Choroid plexus epithelial cell (primary cell): ENCODE measurements around the gene MZT1.
A peak's percentile ranks its signal among the peaks of the same experiment; 100 is the strongest.

Source experiments
- DNase-seq: peaks from one replicate; pipeline ENCODE4 v3.0.0-alpha.2; 2010; ENCODE audit warnings: low read depth
- H3K4me3 ChIP-seq: 2 replicates; pipeline ENCODE4 v1.5.1; 2011; ENCODE audit warnings: low read depth, mild to moderate bottlenecking, control low read depth, low read length, moderate library complexity
- TF ChIP-seq, protein P1 (sequence below): conservative IDR thresholded peaks from 2 replicates; pipeline ENCODE4 v1.5.1; 2011; ENCODE audit warnings: low read depth, mild to moderate bottlenecking, control low read depth, inconsistent platforms, low read length, moderate library complexity

MZT1 gene

GRCh38 chr13:72727417-72728289, at the start of gene MZT1, which contains the start of gene BORA:
TSS of gene MZT1 (minus strand) at chr13:72727629. CDS start at chr13:72727602, 27 bp downstream.
TSS of gene BORA (plus strand) at chr13:72727923. CDS start at chr13:72728941, 1,018 bp downstream.
- DNase-seq, result peak; percentile 99
- TF ChIP-seq, protein P1, sequence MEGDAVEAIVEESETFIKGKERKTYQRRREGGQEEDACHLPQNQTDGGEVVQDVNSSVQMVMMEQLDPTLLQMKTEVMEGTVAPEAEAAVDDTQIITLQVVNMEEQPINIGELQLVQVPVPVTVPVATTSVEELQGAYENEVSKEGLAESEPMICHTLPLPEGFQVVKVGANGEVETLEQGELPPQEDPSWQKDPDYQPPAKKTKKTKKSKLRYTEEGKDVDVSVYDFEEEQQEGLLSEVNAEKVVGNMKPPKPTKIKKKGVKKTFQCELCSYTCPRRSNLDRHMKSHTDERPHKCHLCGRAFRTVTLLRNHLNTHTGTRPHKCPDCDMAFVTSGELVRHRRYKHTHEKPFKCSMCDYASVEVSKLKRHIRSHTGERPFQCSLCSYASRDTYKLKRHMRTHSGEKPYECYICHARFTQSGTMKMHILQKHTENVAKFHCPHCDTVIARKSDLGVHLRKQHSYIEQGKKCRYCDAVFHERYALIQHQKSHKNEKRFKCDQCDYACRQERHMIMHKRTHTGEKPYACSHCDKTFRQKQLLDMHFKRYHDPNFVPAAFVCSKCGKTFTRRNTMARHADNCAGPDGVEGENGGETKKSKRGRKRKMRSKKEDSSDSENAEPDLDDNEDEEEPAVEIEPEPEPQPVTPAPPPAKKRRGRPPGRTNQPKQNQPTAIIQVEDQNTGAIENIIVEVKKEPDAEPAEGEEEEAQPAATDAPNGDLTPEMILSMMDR, result no peak
- H3K4me3 ChIP-seq, result peak within 1 kb of the TSS; percentile 92

DNA sequence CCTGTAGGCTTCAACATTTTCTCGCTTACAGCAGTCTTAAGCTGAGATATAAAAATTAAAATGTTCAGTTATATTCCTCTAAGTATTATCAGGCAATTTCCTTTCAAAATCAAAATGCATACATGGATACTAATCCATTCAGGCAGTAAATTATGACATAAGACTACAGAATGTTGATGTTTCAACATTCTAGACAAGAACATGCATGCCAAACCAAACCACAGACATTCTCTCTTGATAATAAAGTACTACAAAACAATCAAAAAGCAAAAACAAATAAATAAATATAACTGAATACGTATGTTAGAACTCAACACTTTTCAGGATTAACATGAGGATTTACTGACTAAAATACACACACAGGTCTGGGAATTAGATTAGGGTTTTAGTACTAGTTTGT, 46.6 kb upstream of the MZT1 start:
- peak; percentile 76 for DNase-seq
- TF ChIP-seq, protein P1, result no peak
- H3K4me3 ChIP-seq, result no peak overlapping the region

- H3K4me3 ChIP-seq, result no peak overlapping the region
Measured at GRCh38 chr13:72763411-72763810, 36.0 kb upstream of the MZT1 start.

GRCh38 chr13:72760189-72760588, 32.8 kb upstream of the MZT1 start:
- no peak overlapping the region for H3K4me3 ChIP-seq
- TF ChIP-seq, protein P1, result no peak
- DNase-seq, result no peak

More at GRCh38 chr13:72763411-72763810, 36.0 kb upstream of the MZT1 start:
- peak; percentile 60 for DNase-seq
- TF ChIP-seq, protein P1, result no peak

DNA sequence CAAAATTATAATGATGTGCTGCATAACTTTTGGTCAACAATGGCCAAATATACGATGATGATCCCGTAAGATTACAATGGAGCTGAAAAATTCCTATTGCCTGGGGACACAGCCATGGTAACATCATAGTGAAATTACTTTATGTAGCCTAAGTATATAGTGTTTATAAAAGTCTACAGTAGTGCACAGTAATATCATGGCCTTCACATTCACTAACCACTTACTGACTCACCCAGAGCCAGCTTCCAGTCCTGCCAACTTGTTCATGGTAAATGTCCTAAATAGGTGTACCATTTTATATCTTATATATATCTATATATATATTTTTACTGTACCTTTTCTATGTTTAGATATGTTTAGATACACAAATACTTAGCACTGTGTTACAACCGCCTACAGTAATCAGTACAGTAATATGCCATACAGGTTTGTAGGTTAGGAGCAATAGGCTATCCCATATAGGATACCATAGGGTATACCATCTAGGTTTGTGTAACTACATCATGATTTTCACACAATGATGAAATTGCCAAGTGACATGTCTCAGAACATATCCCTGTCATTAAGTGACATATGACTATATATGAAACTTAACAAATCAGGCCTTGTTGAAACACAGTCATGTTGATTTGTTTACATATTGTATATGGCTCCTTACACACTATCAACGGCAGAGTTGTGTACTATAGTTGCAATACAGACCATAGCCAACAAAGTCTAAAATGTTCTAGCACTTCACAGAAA, 30.5 kb upstream of the MZT1 start:
- no peak for DNase-seq
- TF ChIP-seq, protein P1, result no peak
- no peak overlapping the region for H3K4me3 ChIP-seq

DNA sequence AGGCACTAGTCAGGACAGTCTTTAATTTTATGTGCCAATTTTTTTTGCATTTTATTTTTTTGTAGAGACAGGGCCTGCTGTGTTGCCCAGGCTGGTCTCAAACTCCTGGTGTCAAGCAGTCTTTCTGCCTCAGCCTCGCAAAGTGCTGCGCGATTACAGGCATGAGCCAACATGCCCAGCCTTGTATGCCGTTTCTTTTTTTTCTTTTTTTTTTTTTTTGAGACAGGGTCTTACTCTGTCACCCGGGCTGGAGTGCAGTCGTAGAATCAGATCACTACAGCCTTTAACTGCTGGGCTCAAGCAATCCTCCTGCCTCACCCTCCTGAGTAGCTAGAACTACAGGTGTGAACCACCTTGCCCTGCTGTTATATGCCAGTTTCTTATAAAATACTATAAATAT, 26.7 kb upstream of the MZT1 start:
- no peak for DNase-seq
- TF ChIP-seq, protein P1, result no peak

More for the DNA sequence above, 26.7 kb upstream of the MZT1 start:
- H3K4me3 ChIP-seq, result no peak overlapping the region
